ENCODE data around the gene NUDT7.

The NUDT7 gene

GRCh38 chr16:77790912-77791311, 68.6 kb downstream of the NUDT7 start:
- no peak overlapping the region for H3K27ac ChIP-seq
- TF ChIP-seq ZFX (IDR thresholded peaks at IDR 0.05; ENCODE audit: borderline replicate concordance) (no peak), CTCF (IDR thresholded peaks at IDR 0.05) (no peak)

Data from 22Rv1 (cell line).